Measurements from ENCODE around the gene MYRIP.
"Not testable (repeated sequence)": the region's sequence is repeated elsewhere in the genome, so short reads cannot be mapped to it uniquely, and the experiment has no call there.

DNA sequence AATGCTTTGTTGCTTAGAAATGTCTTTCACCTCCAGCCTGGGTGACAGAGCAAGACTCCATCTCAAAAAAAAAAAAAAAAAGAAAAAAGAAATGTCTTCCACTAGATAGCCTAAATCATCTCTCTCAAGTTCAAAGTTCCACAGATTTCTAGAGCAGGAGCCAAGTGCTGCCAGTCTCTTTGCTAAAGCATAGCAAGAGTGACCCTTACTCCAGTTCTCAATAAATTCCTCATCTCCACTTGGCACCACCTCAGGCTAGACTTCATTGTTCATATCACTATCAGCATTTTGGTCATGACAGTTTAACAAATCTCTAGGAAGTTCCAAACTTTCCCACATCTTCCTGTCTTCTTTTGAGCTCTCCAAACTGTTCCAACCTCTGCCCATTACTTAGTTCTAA is 42.5 kb upstream of the MYRIP start:
- TF ChIP-seq CTCF (IDR thresholded peaks at IDR 0.05; ENCODE audit: insufficient read depth, low read length, poor library complexity, severe bottlenecking); EZH2phosphoT487 (conservative IDR thresholded peaks at IDR 0.05; ENCODE audit: low read length): not testable (repeated sequence)

Data from SU-DHL-6 (cell line).